CD4-positive, alpha-beta T cell treated with Interferon gamma for 1 hour (primary cell): ENCODE results near the gene SAP30L.

Source experiments
- DNase-seq: peaks from one replicate; pipeline ENCODE4 v3.0.0-alpha.2; 2020

SAP30L gene

GRCh38 chr5:154422298-154422697 is 23.5 kb upstream of the SAP30L start:
- no peak for DNase-seq

- DNase-seq, result no peak
These were observed 17.6 kb upstream of the SAP30L start for GRCh38 chr5:154428208-154428607.

- DNase-seq, result no peak
These were observed 16.5 kb upstream of the SAP30L start for GRCh38 chr5:154429341-154429740.

- DNase-seq, result no peak
These were observed 15.3 kb upstream of the SAP30L start for GRCh38 chr5:154430466-154430865.

GRCh38 chr5:154430961-154431630 is 14.7 kb upstream of the SAP30L start:
- no peak for DNase-seq

GRCh38 chr5:154435226-154435625 is 10.6 kb upstream of the SAP30L start:
- DNase-seq, result no peak

GRCh38 chr5:154437281-154437965 is 8.4 kb upstream of the SAP30L start:
- no peak for DNase-seq

- DNase-seq, result no peak
These were observed 5.3 kb upstream of the SAP30L start for GRCh38 chr5:154440540-154440939.

- DNase-seq, result no peak
These were observed 3.0 kb upstream of the SAP30L start for GRCh38 chr5:154442801-154443200.

- no peak for DNase-seq
These were observed 1.0 kb upstream of the SAP30L start for GRCh38 chr5:154444556-154445421.

GRCh38 chr5:154446195-154447088 is 645 bp downstream of the SAP30L start:
- peak; percentile 7 for DNase-seq

- no peak for DNase-seq
These were observed 1.4 kb downstream of the SAP30L start for GRCh38 chr5:154447089-154447725.

GRCh38 chr5:154449786-154450185 is 4.0 kb downstream of the SAP30L start:
- DNase-seq, result no peak

GRCh38 chr5:154451957-154452356 is 6.2 kb downstream of the SAP30L start:
- no peak for DNase-seq

GRCh38 chr5:154455585-154455984 is 9.8 kb downstream of the SAP30L start:
- DNase-seq, result no peak

GRCh38 chr5:154456540-154456939 is 10.7 kb downstream of the SAP30L start:
- no peak for DNase-seq

GRCh38 chr5:154459015-154459414 is 13.2 kb downstream of the SAP30L start:
- no peak for DNase-seq

GRCh38 chr5:154460172-154460571 is 14.4 kb downstream of the SAP30L start:
- DNase-seq, result no peak

- no peak for DNase-seq
These were observed 15.7 kb downstream of the SAP30L start for GRCh38 chr5:154461531-154461930.

- DNase-seq, result no peak
These were observed 18.6 kb downstream of the SAP30L start for GRCh38 chr5:154464438-154464837.

GRCh38 chr5:154465169-154465568 is 19.4 kb downstream of the SAP30L start:
- peak; percentile 23 for DNase-seq

GRCh38 chr5:154466147-154466546 is 20.4 kb downstream of the SAP30L start:
- DNase-seq, result no peak
